DND-41 (cell line): ENCODE measurements around the gene LYRM7.

ENCODE experiments used
- ATAC-seq: fragments of 200-7000 bp; cut with Tn5 transposase; 3 replicates; pipeline ENCODE4 v1.9.1; 2021; ENCODE audit warnings: low read depth; ENCODE audit not compliant: insufficient read depth
- DNase-seq: peaks from one replicate; pipeline ENCODE4 v3.0.0-alpha.2; 2020
- H2AFZ ChIP-seq: 2 replicates; pipeline ENCODE4 v1.6.0; 2012; ENCODE audit warnings: low read depth, low read length
- H3K27ac ChIP-seq: 2 replicates; pipeline ENCODE4 v1.5.1; 2012; ENCODE audit warnings: low read length, inconsistent platforms
- H3K27me3 ChIP-seq: fragments of 200-600 bp; sonication (generic); 2 replicates; pipeline ENCODE4 v1.6.0; 2012; ENCODE audit warnings: low read length, mild to moderate bottlenecking, inconsistent platforms; ENCODE audit not compliant: insufficient read depth, poor library complexity
- H3K36me3 ChIP-seq: 2 replicates; pipeline ENCODE4 v1.5.1; 2012; ENCODE audit warnings: low read length, inconsistent platforms; ENCODE audit not compliant: insufficient read depth
- H3K4me1 ChIP-seq: 2 replicates; pipeline ENCODE4 v1.5.1; 2012; ENCODE audit warnings: mild to moderate bottlenecking, low read length; ENCODE audit not compliant: insufficient read depth
- H3K4me2 ChIP-seq: 2 replicates; pipeline ENCODE4 v1.6.0; 2012; ENCODE audit warnings: mild to moderate bottlenecking, moderate library complexity, low read length, inconsistent platforms; ENCODE audit not compliant: insufficient read depth
- H3K4me3 ChIP-seq, 2 experiments: fragments of 200-600 bp in 1 of 2; shearing (Covaris generic) in 1 of 2; 2 replicates each; pipeline ENCODE4 v1.5.1; 2012 to 2016; ENCODE audit warnings: inconsistent platforms in 2 of 2, low read length in 2 of 2, mild to moderate bottlenecking in 2 of 2, low read depth in 1 of 2, moderate library complexity in 1 of 2
- H3K79me2 ChIP-seq: 2 replicates; pipeline ENCODE4 v1.6.0; 2012; ENCODE audit warnings: low read length, inconsistent platforms; ENCODE audit not compliant: insufficient read depth
- H3K9ac ChIP-seq: 2 replicates; pipeline ENCODE4 v1.6.0; 2012; ENCODE audit warnings: low read depth, mild to moderate bottlenecking, inconsistent platforms, low read length, moderate library complexity
- H3K9me3 ChIP-seq: 2 replicates; pipeline ENCODE4 v1.5.1; 2012; ENCODE audit warnings: low read length, moderate library complexity, mild to moderate bottlenecking, inconsistent platforms; ENCODE audit not compliant: insufficient read depth, severe bottlenecking
- H4K20me1 ChIP-seq: 2 replicates; pipeline ENCODE4 v1.6.0; 2012; ENCODE audit warnings: low read length; ENCODE audit not compliant: insufficient read depth
- CTCF ChIP-seq: IDR thresholded peaks from 2 replicates; pipeline ENCODE4 v1.5.1; 2012; ENCODE audit warnings: borderline replicate concordance, low read length, moderate library complexity, mild to moderate bottlenecking; ENCODE audit not compliant: poor library complexity, severe bottlenecking; ENCODE audit errors: extremely low read depth
- EZH2 ChIP-seq: IDR thresholded peaks from 3 replicates; pipeline ENCODE4 v1.6.1; 2012; ENCODE audit warnings: borderline replicate concordance, low read depth, mild to moderate bottlenecking, moderate library complexity, low read length, inconsistent platforms; ENCODE audit not compliant: severe bottlenecking

The LYRM7 gene

GRCh38 chr5:131211669-131212068, 40.9 kb downstream of the LYRM7 start:
- H3K27ac ChIP-seq, result no peak overlapping the region
- H3K27me3 ChIP-seq, result no peaks in the 10 kb centered on the region
- H4K20me1 ChIP-seq, result no peaks in the 10 kb centered on the region
- no peaks in the 10 kb centered on the region for H3K79me2 ChIP-seq
- H3K4me1 ChIP-seq, result peaks cover 47% of the 10 kb centered on the region
- no peak for TF ChIP-seq EZH2
- no peak for TF ChIP-seq CTCF
- 0 out of 2 replicates have a peak overlapping the region, but pooled peaks have one; percentile 1 for H3K4me2 ChIP-seq
- DNase-seq, result no peak
- no peak overlapping the region for H3K4me3 ChIP-seq
- no peak overlapping the region for H3K9ac ChIP-seq
- ATAC-seq, result no peak
- no peaks in the 10 kb centered on the region for H3K36me3 ChIP-seq
- H2AFZ ChIP-seq, result no peak overlapping the region
- no peaks in the 10 kb centered on the region for H3K9me3 ChIP-seq

DNA sequence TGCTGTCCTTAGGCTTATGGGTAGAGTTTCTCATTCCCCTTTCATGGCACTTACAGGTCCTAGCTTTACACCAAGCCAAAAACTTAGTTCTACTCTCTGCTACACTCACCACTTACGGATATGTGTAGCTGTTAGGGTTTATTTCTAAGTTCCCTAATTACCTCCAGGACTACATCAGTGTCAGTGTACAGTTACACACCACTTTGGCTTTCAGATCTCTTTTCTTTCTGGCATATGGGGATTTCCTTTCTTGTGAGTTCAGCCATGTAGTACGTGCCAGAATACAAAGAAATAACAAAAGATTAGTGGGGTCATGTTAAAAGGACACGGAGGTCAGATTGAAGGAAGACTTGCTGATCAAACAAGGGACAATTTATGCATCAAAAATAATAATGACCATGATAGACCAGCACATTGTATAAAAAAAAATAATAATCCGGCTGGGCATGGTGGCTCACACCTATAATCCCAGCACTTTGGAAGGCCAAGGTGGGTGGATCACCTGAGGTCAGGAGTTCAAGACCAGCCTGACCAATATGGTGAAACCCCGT, 41.8 kb downstream of the LYRM7 start:
- no peak for ATAC-seq
- Histone ChIP-seq H3K4me1 (peaks cover 47% of the 10 kb centered on the region), H3K9ac (no peak overlapping the region), H2AFZ (no peak overlapping the region), H3K27ac (no peak overlapping the region), H3K27me3 (no peaks in the 10 kb centered on the region), H3K36me3 (no peaks in the 10 kb centered on the region), H3K4me2 (no peak overlapping the region), H3K4me3 (no peak overlapping the region), H4K20me1 (no peaks in the 10 kb centered on the region), H3K79me2 (no peaks in the 10 kb centered on the region), H3K9me3 (no peaks in the 10 kb centered on the region)
- DNase-seq, result no peak
- TF ChIP-seq CTCF, result no peak
- no peak for TF ChIP-seq EZH2

DNA sequence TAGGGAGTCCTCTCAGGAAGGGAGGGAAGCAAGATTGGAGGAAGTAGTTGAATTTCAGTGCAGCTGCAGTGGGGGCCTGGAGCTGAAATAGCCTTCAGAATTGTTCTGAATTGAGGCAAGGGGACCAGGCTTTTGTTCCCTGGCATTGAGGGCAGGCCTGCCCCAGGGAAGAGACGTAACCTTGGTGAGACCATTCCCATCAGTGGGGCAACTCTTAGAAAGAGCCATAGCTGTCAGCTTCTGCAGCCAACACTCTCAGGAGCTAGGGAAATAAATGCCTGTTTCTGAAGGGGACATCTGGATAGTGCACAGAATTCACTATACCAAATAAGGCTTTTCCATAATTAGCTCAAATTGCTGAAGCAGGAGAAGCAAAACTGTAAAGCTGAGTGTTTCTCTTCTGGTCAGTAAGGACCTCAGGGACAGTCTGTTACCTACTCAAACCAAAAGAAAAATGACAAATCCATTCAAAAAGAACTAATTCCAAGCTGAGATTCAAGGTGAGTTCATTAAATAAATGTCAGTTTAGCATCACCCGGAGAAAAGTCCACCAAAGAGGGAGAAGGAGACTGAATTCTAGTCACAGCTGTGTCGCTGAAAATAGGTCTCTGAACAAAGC, 44.0 kb downstream of the LYRM7 start:
- H3K4me3 ChIP-seq, result no peak overlapping the region
- peak overlapping the region; percentile 40; the same call in 1 of the 2 replicates for H2AFZ ChIP-seq
- DNase-seq (no peak), ATAC-seq (no peak)
- TF ChIP-seq CTCF, result no peak
- no peak for TF ChIP-seq EZH2
- no peaks in the 10 kb centered on the region for H3K27me3 ChIP-seq
- H3K4me2 ChIP-seq, result no peak overlapping the region
- H3K4me1 ChIP-seq, result peaks cover 30% of the 10 kb centered on the region
- no peaks in the 10 kb centered on the region for H3K36me3 ChIP-seq
- no peaks in the 10 kb centered on the region for H3K79me2 ChIP-seq
- no peak overlapping the region for H3K9ac ChIP-seq
- H4K20me1 ChIP-seq, result no peaks in the 10 kb centered on the region
- peak overlapping the region; percentile 56 for H3K27ac ChIP-seq
- no peaks in the 10 kb centered on the region for H3K9me3 ChIP-seq
